NCI-H2196 (cell line): ENCODE results near the gene EID2.

ENCODE experiments used
- DNase-seq: peaks from one replicate; lab custom pipeline; 2025; ENCODE audit not compliant: unreplicated experiment; lab: John Stamatoyannopoulos, UW

Gene EID2

DNA sequence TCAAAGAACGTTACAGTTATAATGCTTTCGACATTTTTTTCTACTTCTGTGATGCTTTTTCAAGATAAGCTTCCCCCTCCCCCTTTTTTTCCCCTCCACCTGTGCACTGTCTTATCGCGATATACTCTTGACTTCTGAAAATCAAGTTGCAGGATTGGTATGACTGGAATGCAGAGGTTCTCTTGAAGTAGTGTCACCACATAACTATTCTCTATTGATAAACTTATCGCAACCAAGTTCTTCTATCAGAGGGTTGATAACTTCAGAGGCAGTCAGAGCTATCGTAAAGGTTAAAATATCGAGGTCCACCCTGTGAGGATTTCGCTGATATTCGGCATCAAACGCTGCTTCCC is 820 bp downstream of the EID2 start:
- DNase-seq, result no peak

DNA sequence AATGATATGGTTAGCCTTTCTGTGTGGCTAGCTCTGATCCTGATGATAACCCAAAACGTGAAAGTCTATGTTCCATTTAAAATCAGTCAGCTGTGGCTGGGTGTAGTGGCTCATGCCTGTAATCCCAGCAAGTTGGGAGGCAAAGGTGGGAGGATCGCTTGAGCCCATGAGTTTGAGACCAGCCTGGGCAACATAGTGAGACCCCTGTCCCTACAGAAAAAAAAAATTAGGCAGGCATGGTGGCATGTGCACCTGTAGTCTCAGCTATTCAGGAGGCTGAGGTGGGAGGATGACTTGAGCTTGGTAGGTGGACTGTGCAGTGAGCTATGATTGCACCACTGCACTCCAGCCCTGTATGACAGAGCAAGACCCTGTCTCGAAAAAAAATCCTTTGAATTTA is 6.2 kb downstream of the EID2 start:
- no peak for DNase-seq

DNA sequence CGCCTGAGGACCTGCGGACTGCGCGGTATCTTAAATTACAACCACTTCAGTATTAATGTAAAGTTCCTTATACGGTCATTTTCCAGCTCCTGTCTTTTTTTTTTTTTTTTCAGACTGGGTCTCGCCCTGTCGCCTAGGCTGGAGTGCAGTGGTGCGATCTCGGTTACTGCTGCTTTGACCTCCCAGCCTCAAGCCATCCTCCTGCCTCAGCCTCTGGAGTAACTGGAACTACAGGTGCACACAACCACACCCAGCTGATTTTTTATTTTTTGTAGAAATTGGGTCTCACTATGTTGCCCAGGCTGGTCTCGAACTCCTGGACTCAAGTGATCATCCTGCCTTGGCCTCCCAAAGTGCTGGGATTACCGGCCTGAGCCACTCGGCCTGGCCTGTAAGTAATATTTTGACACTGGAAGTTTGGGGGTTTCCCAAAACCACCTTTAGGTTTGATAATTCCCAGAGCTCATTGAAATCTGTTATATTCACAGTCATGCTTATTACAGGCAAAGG is 6.9 kb downstream of the EID2 start:
- no peak for DNase-seq

DNA sequence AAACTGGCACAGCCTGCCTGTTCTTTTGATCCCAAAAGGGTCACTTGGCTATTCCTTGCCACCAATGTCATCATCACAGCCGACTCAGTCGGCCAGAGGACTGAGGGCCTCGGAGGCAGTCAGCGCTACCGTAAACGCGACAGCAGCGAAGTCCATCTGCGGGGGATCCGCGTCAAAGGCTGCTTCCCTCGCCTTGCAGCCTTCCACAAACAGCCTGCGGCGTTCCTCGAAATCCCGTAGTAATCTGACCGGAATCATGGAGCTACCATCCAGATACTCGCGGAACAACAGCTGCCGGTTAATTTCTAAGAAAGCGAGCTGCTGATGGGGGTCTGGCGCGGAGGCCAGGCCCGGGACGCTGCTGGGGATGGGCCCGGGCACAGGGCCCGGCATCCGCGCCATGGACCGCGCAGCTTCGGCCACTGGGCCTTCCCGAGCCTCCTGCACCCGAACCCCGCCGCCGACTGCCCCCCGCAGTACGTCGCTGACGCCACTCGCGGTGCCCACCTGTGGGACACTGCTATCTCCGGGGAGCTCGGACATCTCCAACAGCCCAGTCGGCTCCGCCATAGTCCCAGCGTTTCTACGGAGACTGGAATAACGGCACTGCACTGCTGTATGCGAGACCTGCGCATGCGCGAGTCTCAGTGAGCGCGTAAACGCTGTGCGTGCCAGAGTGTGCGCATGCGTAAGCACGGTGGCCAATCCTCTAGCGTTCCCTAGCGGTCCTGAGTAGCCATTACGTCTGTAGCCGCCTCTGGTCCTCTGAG is 7.5 kb downstream of the EID2 start, which contains the start of gene EID2B:
Gene EID2B, minus strand, starts transcription at position 620 of the 770 bp plus-strand sequence. Its CDS starts 50 bp downstream, at position 570.
- DNase-seq, result peak; percentile 98

DNA sequence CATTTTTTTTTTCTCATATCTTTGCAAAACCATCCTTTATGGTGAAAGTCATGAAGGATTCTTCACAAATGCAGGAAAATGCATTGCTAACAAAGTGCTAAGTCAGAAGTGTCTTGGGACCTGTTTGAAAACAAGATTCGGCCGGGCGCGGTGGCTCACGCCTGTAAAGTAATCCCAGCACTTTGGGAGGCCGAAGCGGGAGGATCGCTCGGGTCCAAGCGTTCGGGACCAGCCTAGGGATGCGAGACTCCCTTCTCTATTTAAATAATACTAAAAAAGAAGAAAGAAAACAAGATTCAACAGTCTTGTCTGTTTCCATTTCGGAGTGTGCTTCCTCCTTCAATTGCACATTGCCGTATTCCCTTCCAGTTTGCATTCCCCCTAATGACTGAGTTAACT is 8.1 kb downstream of the EID2 start:
- no peak for DNase-seq

DNA sequence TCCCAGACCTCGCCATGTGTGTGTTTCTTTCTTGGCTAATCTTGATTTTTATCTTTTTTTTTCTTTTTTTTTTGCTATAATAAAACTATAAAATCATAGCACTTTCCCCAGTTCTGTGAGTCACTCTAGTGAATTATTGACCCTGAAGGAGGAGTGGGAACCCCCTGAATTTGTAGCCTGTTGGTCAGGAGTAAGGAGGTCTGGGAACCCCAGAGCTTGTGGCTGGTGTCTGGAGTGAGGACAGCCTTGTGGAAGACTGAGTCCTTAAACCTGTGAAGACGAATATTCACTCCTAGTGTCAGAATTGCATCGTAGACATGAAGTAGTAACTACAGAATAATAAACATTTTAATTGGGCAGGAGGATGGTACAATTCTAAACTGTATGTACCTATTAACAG is 14.8 kb downstream of the EID2 start:
- DNase-seq, result no peak

DNA sequence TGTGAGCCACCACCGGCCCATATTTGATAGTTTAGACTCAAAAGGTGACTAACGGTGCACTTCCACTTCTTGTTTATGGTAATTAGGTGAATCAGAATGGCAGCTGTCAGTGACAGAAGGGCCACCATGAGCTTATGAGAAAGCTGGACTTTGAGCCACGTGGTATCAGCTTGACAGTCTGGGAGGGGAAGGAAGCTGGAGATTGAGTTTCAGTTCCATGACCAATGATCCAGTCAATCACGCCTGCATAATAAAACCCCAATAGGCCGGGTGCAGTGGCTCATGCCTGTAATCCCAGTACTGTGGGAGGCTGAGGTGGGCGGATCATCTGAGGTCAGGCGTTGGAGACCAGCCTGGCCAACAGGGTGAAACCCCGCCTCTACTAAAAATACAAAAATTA is 15.5 kb downstream of the EID2 start:
- DNase-seq, result no peak

DNA sequence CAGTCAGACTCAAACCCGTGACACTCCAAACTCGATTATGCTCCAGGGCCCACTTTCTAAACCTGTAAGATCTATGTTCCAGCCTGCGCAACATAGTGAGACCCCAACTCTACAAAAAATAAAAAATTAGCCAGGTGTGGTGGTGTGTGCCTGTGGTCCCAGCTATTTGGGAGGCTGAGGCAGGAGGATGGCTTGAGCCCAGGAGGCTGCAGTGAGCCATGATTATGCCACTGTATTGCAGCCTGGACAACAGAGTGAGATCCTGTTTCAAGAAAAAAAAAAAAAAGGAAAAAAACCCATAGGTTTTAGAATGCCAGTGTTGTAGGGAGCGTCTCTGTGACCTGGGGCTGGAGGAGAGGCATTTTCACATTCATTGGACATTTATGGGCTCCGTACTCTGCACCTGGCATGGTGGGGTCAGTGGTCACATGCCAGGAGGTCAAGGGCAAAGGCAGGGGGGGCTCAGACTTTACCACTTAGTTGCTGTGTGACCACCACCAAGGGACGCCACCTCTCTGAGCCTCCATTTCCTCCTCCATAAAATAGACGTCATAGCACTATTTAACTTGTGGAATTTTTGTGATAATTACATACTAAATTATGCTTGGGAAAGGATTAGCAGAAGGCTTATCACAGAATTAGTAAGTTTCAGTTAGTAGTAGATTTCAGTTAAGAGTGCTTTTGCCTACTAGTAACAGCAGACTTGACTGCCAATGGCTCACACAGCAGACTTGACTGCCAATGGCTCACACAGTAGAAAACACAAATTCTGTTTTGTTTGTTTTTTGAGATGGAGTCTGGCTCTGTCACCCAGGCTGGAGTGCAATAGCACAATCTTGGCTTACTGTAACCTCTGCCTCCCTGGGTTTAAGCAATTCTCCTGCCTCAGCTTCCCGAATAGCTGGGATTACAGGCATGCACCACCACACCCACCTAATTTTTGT is 19.1 kb downstream of the EID2 start:
- DNase-seq, result no peak

DNA sequence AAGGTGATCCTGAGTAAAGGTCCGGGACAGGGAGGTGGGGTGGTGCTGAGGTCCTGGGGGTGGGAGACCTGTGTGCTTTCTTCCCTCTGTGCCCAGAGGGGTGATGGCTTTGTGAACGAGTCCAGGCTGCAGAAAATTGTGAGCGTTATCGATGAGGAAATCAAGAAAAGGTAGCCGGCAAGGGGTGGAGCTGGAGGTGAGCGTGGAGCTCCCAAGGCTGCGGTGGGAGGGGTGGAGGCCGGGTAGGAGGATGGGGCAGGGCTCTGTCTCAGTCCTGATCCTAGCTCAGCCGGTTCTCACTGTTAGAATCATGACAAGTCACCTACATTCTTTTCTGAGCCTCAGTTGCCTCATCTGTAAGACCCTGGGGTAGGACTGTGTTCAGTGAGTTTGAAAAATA is 21.0 kb downstream of the EID2 start:
- DNase-seq, result no peak

DNA sequence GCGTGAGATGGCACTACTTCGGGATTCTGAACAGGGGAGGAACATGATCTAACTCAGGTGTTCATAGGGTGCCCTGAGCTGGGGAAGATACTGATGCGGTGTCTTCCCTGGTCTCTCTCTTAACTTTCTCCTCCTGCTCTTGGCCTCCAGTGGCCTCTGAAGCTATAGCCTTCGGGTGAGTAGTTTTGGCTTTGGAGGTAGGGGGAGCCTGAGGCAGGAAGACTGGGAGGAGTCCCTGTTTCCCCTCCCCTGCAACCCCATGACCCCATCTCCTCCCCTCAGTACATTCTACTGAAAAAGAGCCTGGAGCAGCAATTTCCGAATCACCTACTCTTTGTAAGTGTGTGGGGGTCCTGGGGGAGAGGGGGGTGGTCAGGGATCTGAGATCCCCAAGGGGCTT is 21.5 kb downstream of the EID2 start:
- DNase-seq, result no peak

DNA sequence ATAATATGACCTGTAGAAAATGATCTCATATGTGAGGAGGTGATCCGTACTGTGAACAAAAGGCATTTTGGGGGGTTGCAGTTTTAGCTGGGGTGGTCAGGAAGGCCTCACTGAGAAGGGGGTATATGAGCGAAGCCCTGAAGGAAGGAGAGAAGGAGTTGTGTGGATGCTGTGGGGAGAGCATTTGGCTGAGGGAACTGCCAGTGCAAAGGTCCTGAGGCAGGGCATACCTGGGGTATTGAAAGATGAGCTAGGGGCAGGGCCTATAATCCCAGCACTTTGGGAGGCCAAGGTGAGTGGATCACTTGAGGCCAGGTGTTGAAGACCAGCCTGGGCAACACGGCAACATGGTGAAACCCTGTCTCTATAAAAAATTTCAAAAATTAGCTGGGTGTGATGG is 22.5 kb downstream of the EID2 start:
- DNase-seq, result no peak

DNA sequence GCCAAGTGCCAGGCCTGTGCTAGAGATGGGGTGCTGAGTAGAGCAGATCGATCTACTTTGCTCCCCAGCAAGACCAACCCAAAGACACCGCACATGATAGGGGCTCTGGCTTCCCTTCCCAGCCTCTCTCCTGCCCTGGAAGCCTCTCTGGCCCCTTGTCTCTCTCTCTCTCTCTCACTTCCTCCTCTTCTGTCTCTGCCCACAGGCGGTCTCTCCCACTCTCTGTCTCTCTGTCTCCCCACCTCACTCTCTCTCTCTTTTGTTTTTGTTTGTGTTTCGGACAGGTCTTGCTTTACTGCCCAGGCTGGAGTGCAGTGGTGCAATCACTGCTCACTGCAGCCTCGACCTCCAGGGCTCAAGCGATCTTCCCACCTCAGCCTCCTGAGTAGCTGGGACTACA is 23.7 kb downstream of the EID2 start:
- no peak for DNase-seq

DNA sequence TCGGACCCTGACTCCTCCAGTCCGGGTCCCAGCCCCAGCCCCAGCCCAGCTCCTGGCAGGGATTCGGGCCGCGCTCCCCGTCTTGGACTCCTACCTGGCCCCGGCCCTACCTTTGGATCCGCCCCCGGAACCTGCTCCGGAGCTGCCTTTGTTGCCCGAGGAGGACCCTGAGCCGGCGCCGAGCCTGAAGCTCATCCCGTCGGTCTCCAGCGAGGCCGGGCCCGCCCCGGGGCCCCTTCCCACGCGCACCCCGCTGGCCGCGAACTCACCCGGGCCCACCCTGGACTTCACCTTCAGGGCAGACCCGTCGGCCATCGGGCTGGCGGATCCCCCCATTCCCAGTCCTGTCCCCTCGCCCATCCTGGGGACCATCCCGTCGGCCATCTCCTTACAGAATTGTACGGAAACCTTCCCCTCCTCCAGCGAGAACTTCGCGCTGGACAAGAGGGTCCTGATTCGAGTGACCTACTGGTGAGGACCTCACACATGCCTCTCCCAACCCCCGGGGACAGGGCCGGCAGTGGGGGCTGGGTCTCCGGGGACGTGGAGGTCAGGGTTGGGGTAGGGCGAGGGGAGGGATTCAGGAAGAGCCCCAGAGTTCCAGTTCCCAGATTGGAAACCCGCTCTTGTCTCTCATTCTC is 24.3 kb downstream of the EID2 start:
- peak; percentile 30 for DNase-seq

DNA sequence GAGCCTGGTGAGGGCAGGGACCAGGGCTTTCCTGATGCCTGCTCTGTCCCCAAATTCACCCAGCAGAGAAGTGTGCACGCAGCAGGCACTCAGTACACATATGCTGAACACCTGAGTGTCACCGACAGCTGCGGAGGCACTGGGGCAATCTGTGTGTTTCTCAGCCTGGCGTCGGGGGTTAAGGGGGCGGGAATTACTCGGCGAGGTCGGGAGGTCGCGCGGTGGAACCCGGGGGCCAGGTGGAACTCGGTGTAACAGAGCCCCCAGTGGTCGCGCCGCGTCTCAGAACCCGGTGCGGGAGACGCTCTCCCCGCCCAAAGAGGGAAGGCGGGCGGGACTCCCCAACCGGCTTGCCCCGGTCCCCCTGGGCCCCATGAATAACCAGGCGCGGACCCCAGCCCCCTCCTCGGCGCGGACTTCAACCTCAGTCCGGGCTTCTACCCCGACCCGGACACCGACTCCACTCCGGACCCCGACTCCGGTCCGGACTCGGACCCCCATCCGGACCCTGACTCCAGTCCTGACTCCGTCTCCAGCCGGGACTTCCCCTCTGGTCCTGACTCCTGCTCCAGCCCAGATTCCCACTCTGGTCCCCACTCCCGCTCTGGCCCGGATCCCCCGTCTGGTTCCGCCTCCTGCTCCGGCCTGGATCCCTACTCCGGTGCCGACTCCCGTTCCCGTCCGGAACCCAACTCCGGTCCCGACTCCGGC is 25.0 kb downstream of the EID2 start, which contains the start of gene SELENOV:
Gene SELENOV, plus strand, starts transcription at position 300 of the 711 bp plus-strand sequence. Its CDS starts 74 bp downstream, at position 374.
- DNase-seq, result no peak

DNA sequence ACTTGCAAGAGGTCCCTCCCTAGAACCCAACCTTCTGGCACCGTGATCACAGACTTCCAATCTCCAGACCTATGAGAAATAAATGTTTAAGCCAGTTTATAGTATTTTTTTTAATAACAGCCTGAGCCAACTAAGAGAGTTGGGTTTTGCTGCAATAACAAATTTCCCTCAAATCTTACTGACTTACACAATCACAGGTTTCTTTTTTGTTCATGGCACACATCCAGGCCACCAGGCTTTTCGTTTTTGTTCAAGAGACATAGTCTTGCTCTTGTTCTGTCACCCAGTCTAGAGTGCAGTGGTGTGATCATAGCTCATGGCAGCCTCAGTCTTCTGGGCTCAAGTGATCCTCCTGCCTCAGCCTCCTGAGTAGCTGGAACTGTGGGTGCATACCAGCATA is 27.0 kb downstream of the EID2 start:
- DNase-seq, result no peak

DNA sequence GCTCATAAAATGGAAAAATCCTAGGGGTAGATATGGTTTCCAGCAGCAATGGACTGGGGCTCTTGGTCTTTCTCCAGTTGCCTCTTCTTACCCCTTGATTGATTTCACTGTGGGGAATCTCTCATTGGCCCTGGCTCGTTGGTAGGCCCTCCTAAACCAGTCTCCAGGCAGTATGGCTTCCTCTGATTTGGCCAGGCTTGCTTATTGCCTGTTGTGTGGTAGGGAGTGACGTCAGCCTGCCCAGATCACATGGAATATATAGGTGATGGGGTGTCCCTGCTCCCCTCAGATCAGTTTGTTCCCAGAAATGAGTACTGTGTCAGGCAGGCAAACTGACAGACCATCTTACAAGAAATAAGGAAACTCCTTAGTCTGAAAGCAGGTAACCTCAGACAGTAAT is 30.7 kb downstream of the EID2 start:
- DNase-seq, result no peak

DNA sequence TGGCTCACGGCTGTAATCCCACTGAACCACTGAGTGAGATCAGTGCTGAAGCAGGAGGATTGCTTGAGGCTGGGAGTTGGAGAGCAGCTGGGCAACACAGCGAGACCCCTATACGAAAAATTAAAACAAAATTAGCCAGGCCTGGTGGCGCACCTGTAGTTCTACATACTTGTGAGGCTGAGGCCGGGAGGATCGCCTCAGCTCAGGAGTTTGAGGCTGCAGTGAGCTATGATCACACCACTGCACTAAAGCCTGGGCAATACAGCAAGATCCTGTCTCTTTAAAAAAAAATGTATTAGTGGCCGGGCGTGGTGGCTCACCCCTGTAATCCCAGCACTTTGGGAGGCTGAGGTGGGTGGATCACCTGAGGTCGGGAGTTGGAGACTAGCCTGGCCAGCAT is 31.3 kb downstream of the EID2 start:
- DNase-seq, result no peak

DNA sequence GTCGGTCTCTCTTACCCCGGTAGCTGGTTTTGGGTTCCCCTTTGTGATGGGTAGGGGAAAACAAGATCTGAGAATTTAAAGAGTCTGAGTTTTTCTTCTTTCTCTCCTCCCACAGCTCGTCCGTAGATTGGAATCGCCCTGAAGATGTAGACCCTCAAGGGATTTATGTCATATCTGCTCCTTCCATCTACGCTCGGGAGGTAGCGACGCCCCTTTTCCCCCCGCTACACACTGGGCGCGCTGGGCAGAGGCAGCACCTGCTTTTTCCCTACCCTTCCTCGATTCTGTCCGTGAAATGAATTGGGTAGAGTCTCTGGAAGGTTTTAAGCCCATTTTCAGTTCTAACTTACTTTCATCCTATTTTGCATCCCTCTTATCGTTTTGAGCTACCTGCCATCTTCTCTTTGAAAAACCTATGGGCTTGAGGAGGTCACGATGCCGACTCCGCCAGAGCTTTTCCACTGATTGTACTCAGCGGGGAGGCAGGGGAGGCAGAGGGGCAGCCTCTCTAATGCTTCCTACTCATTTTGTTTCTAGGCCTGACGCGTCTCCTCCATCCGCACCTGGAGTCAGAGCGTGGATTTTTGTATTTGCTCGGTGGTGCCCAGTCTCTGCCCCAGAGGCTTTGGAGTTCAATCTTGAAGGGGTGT is 32.1 kb downstream of the EID2 start:
- no peak for DNase-seq

DNA sequence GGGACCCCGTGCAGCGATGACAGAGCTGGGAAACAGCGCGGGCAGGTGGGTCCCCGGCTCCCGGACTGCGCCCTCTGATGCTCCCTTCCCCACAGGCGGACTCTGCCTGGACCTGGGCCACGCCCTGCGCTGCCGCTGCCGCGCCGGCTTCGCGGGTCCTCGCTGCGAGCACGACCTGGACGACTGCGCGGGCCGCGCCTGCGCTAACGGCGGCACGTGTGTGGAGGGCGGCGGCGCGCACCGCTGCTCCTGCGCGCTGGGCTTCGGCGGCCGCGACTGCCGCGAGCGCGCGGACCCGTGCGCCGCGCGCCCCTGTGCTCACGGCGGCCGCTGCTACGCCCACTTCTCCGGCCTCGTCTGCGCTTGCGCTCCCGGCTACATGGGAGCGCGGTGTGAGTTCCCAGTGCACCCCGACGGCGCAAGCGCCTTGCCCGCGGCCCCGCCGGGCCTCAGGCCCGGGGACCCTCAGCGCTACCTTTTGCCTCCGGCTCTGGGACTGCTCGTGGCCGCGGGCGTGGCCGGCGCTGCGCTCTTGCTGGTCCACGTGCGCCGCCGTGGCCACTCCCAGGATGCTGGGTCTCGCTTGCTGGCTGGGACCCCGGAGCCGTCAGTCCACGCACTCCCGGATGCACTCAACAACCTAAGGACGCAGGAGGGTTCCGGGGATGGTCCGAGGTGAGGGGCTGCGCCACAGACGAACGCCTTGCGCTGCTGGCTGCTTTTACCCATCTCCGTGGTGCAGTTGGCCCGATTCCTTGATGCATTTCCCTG is 32.8 kb downstream of the EID2 start:
- DNase-seq, result peak; percentile 94

DNA sequence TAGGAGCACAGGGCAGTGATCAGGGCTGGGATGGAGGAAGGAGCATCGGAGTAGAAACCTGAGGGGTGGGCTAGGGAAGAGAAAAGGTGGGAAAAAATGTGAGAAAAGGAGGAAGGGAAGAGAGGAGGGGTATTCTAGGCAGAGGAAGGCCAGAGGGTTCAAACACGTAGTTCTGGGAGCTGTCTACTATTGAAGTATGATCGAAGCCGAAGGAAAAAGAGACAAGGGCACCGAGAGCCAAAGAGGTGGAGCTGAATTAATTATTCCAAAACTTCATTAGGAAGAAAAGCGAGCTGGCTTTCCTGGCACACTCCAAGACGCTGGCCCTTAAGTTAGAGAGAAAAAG is 33.4 kb downstream of the EID2 start:
- DNase-seq, result no peak
